Measurements from ENCODE around the gene DDX1. TPM values are rescaled to one million over a fixed set of nuclear protein-coding genes. Genes with fewer than 3 reads are reported as not detected.

DDX1 gene
- total RNA-seq, 2 donors from 2014 or later = 116 to 126 TPM

DNA sequence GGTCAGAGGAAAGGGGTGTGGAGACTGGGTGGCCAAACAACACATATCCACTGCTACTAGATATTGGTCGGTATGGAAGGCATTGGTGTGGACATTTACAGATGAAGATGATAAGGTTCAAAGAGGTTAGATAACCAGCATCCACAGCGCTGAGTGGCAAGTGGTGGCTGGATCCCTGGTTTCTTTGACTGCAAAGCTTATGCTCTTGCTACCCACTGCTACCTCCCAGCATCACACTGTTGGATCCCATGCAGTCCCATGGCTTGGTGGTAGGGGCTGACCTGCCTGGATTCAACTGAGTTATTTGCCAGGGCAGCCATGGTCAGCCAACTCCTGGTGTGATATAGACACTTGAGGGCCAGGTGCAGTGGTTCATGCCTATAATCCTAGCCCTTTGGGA, 53.6 kb downstream of the DDX1 start:
- TF ChIP-seq, protein P1, sequence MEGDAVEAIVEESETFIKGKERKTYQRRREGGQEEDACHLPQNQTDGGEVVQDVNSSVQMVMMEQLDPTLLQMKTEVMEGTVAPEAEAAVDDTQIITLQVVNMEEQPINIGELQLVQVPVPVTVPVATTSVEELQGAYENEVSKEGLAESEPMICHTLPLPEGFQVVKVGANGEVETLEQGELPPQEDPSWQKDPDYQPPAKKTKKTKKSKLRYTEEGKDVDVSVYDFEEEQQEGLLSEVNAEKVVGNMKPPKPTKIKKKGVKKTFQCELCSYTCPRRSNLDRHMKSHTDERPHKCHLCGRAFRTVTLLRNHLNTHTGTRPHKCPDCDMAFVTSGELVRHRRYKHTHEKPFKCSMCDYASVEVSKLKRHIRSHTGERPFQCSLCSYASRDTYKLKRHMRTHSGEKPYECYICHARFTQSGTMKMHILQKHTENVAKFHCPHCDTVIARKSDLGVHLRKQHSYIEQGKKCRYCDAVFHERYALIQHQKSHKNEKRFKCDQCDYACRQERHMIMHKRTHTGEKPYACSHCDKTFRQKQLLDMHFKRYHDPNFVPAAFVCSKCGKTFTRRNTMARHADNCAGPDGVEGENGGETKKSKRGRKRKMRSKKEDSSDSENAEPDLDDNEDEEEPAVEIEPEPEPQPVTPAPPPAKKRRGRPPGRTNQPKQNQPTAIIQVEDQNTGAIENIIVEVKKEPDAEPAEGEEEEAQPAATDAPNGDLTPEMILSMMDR (conservative IDR thresholded peaks at IDR 0.05) = no peak
- Histone ChIP-seq H3K36me3 (ENCODE audit: control insufficient read depth, insufficient read depth, low read length) (peaks cover 7% of the 10 kb centered on the region), H3K27ac (ENCODE audit: low read depth, low read length) (no peak overlapping the region), H3K9me3 (ENCODE audit: control insufficient read depth, low read length) (peaks cover 8% of the 10 kb centered on the region), H3K4me1 (ENCODE audit: control insufficient read depth, insufficient read depth, low read length) (no peaks in the 10 kb centered on the region), H3K9ac (ENCODE audit: extremely low read depth, low read length, poor library complexity, severe bottlenecking) (no peak overlapping the region), H3K27me3 (ENCODE audit: control insufficient read depth, insufficient read depth, low read length, poor library complexity, severe bottlenecking) (no peaks in the 10 kb centered on the region), H3K4me3 (ENCODE audit: low read length) (no peak overlapping the region)
- no peak overlapping the region for H3K27ac Mint-ChIP-seq
- H3K36me3 Mint-ChIP-seq (ENCODE audit: low read depth) = peaks cover 14% of the 10 kb centered on the region
- no peak overlapping the region for H3K4me3 Mint-ChIP-seq
- no peak for DNase-seq
- peaks cover 4% of the 10 kb centered on the region for H3K9me3 Mint-ChIP-seq
- 100% methylated on average over 2 of the region's 2 CpGs; no CpG with 5 or more reads in 1 of the 2 experiments for WGBS, 2 experiments (ENCODE audit: insufficient coverage in 1 of 2, insufficient read length in 1 of 2)
- no peaks in the 10 kb centered on the region for H3K4me1 Mint-ChIP-seq
- peaks cover 2% of the 10 kb centered on the region for H3K27me3 Mint-ChIP-seq (ENCODE audit: insufficient read depth)

DNA sequence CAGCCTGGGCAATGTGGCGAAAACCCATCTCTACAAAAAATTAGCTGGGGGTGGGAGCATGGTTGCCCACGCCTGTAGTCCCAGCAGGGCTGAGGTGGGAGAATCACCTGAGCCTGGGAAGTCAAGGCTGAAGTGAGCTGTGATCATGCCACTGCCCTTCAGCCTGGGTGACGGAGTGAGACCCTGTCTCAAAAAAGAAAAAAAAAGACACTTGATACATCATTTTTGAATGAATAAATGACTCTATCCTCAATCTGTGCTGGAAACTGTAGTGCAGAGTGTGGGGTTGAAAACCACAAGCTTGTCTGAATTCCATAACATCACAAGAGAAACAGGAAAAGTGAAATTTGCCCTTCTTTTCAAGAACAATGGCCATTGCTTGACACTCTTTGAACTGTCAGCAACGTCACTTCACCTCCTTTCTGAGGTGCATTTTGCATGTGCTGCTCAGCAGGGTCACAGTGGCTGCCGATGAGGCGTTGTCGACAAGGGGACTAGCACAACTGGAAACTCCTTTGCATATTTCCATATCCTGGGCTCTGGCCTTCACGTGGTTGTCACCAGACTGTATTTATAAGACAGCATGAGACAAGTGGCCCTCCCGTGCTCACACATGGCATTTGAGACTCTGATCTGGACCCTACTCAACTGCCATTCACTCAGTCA, 54.2 kb downstream of the DDX1 start:
- 51 to 78% methylated on average over 6 to 9 of the region's 9 CpGs for WGBS, 2 experiments (ENCODE audit: insufficient coverage in 1 of 2, insufficient read length in 1 of 2)
- Histone ChIP-seq H3K4me3 (ENCODE audit: low read length) (no peak overlapping the region), H3K9me3 (ENCODE audit: control insufficient read depth, low read length) (peaks cover 8% of the 10 kb centered on the region), H3K9ac (ENCODE audit: extremely low read depth, low read length, poor library complexity, severe bottlenecking) (no peak overlapping the region), H3K4me1 (ENCODE audit: control insufficient read depth, insufficient read depth, low read length) (no peaks in the 10 kb centered on the region), H3K27ac (ENCODE audit: low read depth, low read length) (no peak overlapping the region), H3K27me3 (ENCODE audit: control insufficient read depth, insufficient read depth, low read length, poor library complexity, severe bottlenecking) (no peaks in the 10 kb centered on the region), H3K36me3 (ENCODE audit: control insufficient read depth, insufficient read depth, low read length) (peaks cover 7% of the 10 kb centered on the region)
- Mint-ChIP-seq H3K4me1 (no peaks in the 10 kb centered on the region), H3K36me3 (ENCODE audit: low read depth) (peaks cover 12% of the 10 kb centered on the region), H3K27me3 (ENCODE audit: insufficient read depth) (peaks cover 6% of the 10 kb centered on the region), H3K4me3 (no peak overlapping the region), H3K9me3 (peaks cover 4% of the 10 kb centered on the region), H3K27ac (no peak overlapping the region)
- peak; percentile 68 for DNase-seq
- TF ChIP-seq, protein P1 (conservative IDR thresholded peaks at IDR 0.05) = no peak

DNA sequence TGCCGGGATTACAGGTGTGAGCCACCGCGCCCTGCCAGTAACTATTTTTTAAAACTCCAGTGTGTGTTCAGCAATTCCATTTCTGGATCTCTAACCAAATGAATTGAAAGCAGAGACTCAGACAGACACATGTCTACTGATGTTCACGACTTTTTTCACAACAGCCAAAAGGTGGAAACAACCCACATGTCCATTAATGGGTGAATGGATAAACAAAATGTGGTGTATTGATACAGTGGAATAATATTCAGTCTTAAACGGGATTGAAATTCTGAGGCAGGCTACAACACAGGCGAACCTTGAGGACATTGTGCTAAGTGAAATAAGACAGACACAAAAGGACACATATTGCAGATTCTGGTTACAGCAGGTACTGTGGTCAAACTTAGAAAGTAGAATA, 55.0 kb downstream of the DDX1 start:
- no peak for DNase-seq
- H3K27me3 Mint-ChIP-seq (ENCODE audit: insufficient read depth) = peaks cover 9% of the 10 kb centered on the region
- H3K4me1 ChIP-seq (ENCODE audit: control insufficient read depth, insufficient read depth, low read length) = no peaks in the 10 kb centered on the region
- 95 to 100% methylated on average over 6 of the region's 6 CpGs for WGBS, 2 experiments (ENCODE audit: insufficient coverage in 1 of 2, insufficient read length in 1 of 2)
- no peak overlapping the region for H3K4me3 ChIP-seq (ENCODE audit: low read length)
- peaks cover under 1% of the 10 kb centered on the region for H3K9me3 ChIP-seq (ENCODE audit: control insufficient read depth, low read length)
- no peaks in the 10 kb centered on the region for H3K4me1 Mint-ChIP-seq
- H3K27ac ChIP-seq (ENCODE audit: low read depth, low read length) = no peak overlapping the region
- no peaks in the 10 kb centered on the region for H3K9me3 Mint-ChIP-seq
- no peak overlapping the region for H3K4me3 Mint-ChIP-seq
- H3K36me3 Mint-ChIP-seq (ENCODE audit: low read depth) = peaks cover 4% of the 10 kb centered on the region
- H3K27me3 ChIP-seq (ENCODE audit: control insufficient read depth, insufficient read depth, low read length, poor library complexity, severe bottlenecking) = no peaks in the 10 kb centered on the region
- TF ChIP-seq, protein P1 (conservative IDR thresholded peaks at IDR 0.05) = no peak
- H3K36me3 ChIP-seq (ENCODE audit: control insufficient read depth, insufficient read depth, low read length) = no peaks in the 10 kb centered on the region
- no peak overlapping the region for H3K27ac Mint-ChIP-seq
- no peak overlapping the region for H3K9ac ChIP-seq (ENCODE audit: extremely low read depth, low read length, poor library complexity, severe bottlenecking)

Data from endodermal cell (in vitro differentiated cells).